HG03097 (cell line): ENCODE data around the gene CDIPT.
"Not testable (repeated sequence)": the region's sequence is repeated elsewhere in the genome, so short reads cannot be mapped to it uniquely, and the experiment has no call there.

Experiments used
- ATAC-seq: cut with Tn5 transposase; IDR thresholded peaks from one replicate; pipeline ENCODE4 v1.9.1; 2021; ENCODE audit not compliant: unreplicated experiment, low FRiP score

Gene CDIPT

GRCh38 chr16:29862884-29863668 lies at the start of gene CDIPT:
CDIPT (minus strand) TSS chr16:29863226; CDS start chr16:29862857, 369 bp downstream.
- ATAC-seq, result peak; percentile 94

- no peak for ATAC-seq
These were observed 49.1 kb upstream of the CDIPT start for GRCh38 chr16:29912087-29912486.

GRCh38 chr16:29911676-29912010 lies 48.6 kb upstream of the CDIPT start:
- no peak for ATAC-seq

- no peak for ATAC-seq
These were observed 48.0 kb upstream of the CDIPT start for GRCh38 chr16:29910819-29911675.

- ATAC-seq, result not testable (repeated sequence)
These were observed 46.8 kb upstream of the CDIPT start for GRCh38 chr16:29909851-29910250.

GRCh38 chr16:29909391-29909790 lies 46.4 kb upstream of the CDIPT start:
- no peak for ATAC-seq

- no peak for ATAC-seq
These were observed 45.7 kb upstream of the CDIPT start for GRCh38 chr16:29908719-29909220.

- ATAC-seq, result no peak
These were observed 44.9 kb upstream of the CDIPT start for GRCh38 chr16:29907973-29908372.

- ATAC-seq, result no peak
These were observed 43.7 kb upstream of the CDIPT start for GRCh38 chr16:29906520-29907244.

GRCh38 chr16:29905668-29906067 lies 42.6 kb upstream of the CDIPT start:
- no peak for ATAC-seq

GRCh38 chr16:29904947-29905346 lies 41.9 kb upstream of the CDIPT start:
- ATAC-seq, result no peak

- no peak for ATAC-seq
These were observed 40.6 kb upstream of the CDIPT start for GRCh38 chr16:29903590-29903989.

- ATAC-seq, result no peak
These were observed 38.5 kb upstream of the CDIPT start for GRCh38 chr16:29901607-29901945.

- no peak for ATAC-seq
These were observed 38.0 kb upstream of the CDIPT start for GRCh38 chr16:29900888-29901606.

- peak; percentile 62 for ATAC-seq
These were observed 37.3 kb upstream of the CDIPT start, which contains the start of gene ASPHD1 for GRCh38 chr16:29900102-29900887. ASPHD1 (plus strand) TSS chr16:29900488; CDS start chr16:29900972, 484 bp downstream.

GRCh38 chr16:29899516-29900101 lies 36.6 kb upstream of the CDIPT start, which contains the start of gene SEZ6L2:
SEZ6L2 (minus strand) TSS chr16:29899550; CDS start chr16:29899019, 531 bp downstream.
- ATAC-seq, result peak; percentile 48

- ATAC-seq, result no peak
These were observed 35.9 kb upstream of the CDIPT start for GRCh38 chr16:29898804-29899515.

GRCh38 chr16:29898135-29898803 lies 35.2 kb upstream of the CDIPT start:
- ATAC-seq, result no peak
